Ishikawa (cell line): Measurements from ENCODE around the gene GAS2L1.

Source experiments
- CEBPB ChIP-seq: IDR thresholded peaks from 2 replicates; pipeline ENCODE4 v1.6.1; 2012
- EP300 ChIP-seq: IDR thresholded peaks from 2 replicates; pipeline ENCODE4 v1.6.1; 2012; ENCODE audit warnings: borderline replicate concordance
- TAF1 ChIP-seq: IDR thresholded peaks from 2 replicates; pipeline ENCODE4 v1.6.1; 2012; ENCODE audit warnings: low read depth, mild to moderate bottlenecking
- TF ChIP-seq, protein P1 (sequence below): IDR thresholded peaks from 2 replicates; pipeline ENCODE4 v1.6.1; 2012

DNA sequence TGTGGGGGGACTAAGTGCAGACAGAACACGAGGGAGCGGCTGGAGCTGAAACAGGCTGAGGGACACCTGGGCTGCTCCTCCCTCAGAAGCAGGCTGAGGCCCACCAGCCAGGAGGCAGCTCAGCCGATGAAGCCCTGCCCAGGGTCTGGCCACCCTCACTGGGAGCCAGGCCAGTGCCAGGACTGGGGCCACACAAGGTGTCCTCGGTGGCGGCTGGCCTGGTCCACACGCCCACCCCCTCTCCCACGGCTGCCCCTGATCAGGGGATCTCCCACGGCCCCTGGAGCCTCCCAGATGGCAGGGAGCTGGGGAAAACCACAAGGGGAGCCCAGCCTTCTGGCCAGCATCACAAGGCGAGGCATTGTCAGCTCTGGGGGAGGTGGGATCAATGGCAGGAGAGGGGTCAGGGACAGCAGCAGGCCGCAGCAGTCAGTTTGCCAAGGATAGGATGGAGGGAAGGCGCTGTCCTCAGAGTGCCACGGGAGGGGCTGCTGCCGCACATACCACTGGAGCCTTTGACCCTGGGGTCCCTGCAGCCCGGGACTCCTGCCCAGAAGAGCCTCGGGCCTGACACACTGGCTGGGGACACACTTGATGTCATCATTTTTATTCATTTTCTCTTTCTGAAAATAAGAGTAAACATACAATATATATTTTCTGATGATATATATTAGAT is 20.8 kb downstream of the GAS2L1 start:
- TF ChIP-seq EP300 (no peak), TAF1 (no peak), CEBPB (no peak)
- TF ChIP-seq, protein P1, sequence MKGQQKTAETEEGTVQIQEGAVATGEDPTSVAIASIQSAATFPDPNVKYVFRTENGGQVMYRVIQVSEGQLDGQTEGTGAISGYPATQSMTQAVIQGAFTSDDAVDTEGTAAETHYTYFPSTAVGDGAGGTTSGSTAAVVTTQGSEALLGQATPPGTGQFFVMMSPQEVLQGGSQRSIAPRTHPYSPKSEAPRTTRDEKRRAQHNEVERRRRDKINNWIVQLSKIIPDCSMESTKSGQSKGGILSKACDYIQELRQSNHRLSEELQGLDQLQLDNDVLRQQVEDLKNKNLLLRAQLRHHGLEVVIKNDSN: no peak
